Stimulated activated CD4-positive, alpha-beta T cell treated with anti-CD3 and anti-CD28 coated beads, Interleukin-12 subunit alpha, Interleukin-12 subunit beta, amount 100 ng/mL, for 48 hours (primary cell): ENCODE data around the gene PIGT.

Experiments used
- DNase-seq, 3 donors: peaks; one replicate each; pipeline ENCODE4 v3.0.0-alpha.2; 2020; ENCODE audit warnings: low read depth in 2 of 3, low spot score in 1 of 3

Gene PIGT

DNA sequence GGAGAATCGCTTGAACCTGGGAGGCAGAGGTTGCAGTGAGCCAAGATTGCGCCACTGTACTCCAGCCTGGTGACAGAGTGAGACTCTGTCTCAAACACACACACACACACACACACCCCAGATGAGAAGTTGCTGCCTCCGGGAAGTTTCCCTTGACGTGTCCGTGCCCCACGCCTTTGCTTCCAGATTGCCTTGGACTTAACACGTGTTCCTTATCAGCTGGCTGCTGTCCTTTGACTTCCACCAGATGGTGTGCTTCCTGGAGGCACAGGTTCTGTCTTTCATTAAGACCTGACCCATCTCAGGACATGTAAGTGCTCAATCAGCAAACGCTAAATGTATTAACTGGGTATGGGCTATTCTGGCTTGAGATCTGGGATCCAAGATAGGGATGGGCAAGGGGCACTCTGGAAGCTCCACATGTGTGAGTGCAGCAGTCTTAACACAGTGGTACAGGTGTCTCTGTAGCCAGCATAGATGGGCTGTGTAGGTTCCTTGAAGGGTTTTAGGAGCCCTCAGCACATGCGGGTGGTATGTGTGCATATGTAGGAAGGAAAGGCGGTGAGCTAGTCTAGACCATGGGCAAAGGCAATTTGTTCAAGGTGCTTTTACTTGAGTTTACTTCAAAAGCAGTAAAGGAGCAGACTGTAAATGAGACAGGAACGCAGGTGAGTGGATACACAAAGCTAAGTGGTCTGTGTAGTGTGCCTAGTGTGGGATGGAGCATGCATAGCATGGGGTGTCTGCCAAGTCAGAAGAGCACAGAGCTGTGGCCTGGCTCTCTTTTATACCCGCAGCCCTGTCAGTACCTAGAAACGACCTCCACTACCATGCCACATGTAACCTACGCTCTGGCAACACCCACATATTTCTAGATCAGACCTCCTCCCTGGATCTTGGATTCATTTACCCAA, 11.6 kb downstream of the PIGT start:
- DNase-seq = no peak

DNA sequence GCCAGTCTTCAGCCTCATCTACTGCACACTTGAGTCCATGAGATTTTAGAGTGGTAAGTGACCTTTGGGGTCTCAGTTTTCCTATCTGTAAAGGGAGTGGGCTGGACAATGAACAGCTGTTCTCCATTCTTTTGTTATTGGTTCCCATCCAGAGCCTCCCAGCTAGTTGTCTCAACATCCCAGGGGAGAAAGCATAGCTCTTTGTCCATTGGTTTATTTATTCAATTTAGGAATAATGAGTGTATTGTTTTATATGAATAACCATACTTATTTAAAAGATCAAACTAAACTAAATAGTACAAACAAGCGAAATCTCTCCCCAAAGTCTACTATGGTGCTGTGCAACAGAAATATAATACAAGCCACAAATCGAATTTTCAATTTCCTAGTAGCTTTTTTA, 13.7 kb downstream of the PIGT start:
- DNase-seq = no peak

DNA sequence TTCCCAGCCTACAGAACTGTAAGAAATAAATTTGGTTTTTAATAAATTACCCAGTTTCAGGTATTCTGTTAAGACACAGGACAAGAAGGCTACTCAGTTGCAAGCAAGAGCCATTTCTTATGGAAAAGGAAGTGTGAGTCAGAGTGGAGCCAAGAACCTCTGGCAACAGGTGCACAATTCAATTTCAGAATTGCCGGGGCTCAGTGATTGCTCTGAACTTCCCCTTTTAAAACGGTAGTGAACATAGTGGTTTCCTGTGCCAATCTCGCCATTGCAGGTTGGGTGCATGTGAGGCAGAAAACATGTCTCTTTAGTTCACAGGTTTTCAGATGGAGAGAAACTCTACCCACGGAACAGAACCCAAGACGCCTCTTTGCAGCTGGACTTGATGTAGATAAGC, 16.4 kb downstream of the PIGT start:
- no peak for DNase-seq

GRCh38 chr20:45433316-45433715, 17.4 kb downstream of the PIGT start:
- DNase-seq = no peak

DNA sequence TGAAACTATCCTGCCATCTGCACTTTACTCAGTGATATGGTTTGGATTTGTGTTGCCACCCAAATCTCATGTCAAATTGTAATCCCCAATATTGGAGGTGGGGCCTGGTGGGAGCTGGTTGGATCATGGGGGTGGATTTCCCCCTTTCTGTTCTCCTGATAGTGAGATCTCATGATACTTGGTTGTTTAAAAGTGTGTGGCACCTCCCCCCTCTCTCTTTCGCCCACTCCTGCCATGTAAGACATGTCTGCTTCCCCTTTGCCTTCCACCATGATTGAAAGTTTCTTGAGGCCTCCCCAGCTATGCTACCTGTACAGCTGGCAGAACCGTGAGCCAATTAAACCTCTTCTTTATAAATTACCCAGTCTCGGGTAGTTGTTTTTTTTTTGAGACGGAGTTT, 18.0 kb downstream of the PIGT start:
- DNase-seq = no peak

GRCh38 chr20:45436732-45437485, 21.0 kb downstream of the PIGT start:
- peak; percentile 75 to 89 (median 77) for DNase-seq

- no peak for DNase-seq
Measured at GRCh38 chr20:45440424-45440823, 24.5 kb downstream of the PIGT start.

DNA sequence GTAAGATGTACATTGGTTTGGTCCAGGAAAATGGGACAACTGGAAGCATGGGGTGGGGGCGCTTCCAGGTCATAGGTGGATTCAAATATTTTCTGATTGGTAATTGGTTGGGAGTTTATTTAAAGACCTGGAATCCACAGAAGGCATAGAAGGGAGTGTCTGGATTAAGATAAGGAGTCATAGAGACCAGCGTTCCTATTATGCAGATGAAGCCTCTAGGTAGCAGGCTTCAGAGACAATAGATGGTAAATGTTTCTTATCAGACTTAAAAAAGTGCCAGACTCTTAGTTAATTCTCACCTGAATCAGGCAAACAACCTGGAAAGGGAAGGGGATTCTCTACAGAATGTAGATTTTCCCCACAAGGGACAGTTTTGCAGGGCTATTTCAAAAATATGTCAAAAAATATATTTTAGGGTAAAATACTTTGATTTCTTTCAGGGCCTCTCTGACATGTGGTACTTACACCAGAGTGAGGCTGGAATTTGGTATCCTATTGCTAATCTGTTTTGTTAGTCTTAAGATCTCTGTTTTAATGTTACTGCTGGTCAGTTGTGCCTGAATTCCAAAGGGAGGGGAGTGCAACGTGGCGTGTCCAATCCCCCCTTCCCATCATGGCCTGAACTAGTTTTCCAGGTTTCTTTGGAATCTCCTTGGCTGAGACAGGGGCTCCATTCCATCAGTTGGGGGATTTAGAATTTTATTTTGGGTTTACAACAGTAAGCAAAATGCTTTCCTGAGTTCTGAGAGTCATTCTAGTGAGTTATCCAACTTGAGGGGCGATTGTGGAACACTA, 25.1 kb downstream of the PIGT start:
- no peak for DNase-seq

GRCh38 chr20:45441746-45442145, 25.8 kb downstream of the PIGT start:
- DNase-seq = no peak

DNA sequence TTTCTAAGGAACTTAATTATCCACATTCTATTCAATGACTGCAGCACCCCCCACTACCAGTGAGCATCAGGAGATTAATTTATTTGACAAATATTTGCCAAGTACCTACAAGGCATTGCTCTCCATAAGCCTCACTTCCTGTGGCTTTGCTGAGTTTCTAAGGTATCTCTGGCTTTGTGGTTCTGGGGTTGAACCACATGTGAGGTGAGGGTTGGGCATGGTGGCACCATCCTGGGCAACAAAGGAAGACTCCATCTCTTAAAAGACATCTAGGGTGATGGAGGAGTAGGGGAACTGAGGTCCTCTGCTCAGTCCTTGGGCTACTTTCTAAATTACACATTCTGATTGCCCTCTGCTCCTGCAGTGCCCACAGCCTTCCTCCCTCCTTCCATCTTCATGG, 28.1 kb downstream of the PIGT start:
- no peak for DNase-seq

GRCh38 chr20:45445805-45446562, 30.0 kb downstream of the PIGT start:
- peak in 2 of 3 donors; percentile 34 to 38 for DNase-seq

DNA sequence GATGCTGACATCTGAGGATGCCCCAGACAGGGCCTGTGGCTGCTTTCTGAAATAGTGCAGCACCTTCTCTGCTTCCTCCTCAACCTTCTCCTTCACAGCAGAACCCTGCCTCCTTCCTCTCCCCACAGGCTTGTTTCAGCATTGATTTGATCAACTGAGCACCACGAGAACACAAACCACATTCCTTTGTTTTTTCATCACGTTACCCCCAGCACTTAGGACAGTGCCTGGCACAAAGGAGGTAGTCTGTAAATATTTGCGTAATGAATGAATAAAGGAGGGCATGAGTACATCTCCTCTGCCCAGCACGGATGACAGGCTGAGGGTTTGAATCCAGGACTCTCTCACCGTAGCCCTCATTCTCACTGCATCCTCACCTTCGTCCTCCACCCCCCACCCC, 32.3 kb downstream of the PIGT start:
- no peak for DNase-seq

DNA sequence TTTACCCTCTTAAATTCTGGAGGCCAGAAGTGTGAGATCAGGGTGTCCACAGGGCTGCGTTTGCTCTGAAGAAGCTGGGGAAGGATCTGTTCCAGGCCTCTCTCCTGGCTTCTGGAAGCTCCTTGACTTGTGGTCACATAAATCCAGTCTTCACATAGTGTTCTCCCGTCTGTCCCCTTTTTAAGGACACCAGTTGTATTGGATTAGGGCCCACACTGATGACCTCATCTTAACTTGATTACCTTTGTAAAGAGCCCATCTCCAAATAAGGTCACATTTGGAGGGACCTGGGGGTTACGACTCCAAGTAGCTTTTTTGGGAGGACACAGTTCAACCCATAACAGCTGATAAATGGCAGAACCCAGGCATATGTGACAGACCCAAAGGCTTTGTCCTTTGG, 33.6 kb downstream of the PIGT start:
- no peak for DNase-seq

- DNase-seq = no peak
Measured at GRCh38 chr20:45450097-45450818, 34.3 kb downstream of the PIGT start.

GRCh38 chr20:45452238-45452637, 36.3 kb downstream of the PIGT start:
- no peak for DNase-seq

GRCh38 chr20:45452772-45453691, 37.1 kb downstream of the PIGT start:
- no peak for DNase-seq

- DNase-seq = peak in 1 of 3 donors; percentile 38
Measured at GRCh38 chr20:45456632-45457031, 40.7 kb downstream of the PIGT start.

GRCh38 chr20:45459606-45460005, 43.7 kb downstream of the PIGT start:
- no peak for DNase-seq

DNA sequence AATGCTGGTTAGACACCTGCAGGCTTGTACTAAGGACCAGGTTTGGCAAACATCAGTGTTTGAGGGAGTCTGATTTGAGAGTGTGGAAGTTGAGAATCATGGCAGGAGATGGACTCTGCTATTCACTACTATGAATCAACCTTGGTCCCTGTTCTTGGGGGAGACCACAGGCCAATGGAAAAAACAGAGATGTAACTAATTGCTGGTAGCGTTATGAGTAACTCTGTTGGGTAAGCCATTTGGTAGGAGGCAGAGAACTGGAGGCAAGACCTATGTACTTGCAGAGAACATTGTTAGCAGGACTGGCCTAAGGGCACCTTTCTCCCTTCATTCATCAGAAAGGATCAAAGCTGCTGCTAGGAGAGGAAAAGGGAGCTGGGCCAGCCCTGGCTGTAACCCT, 45.3 kb downstream of the PIGT start:
- no peak for DNase-seq
